HepG2 (cell line): ENCODE results near the gene C10orf143. TPM values are rescaled to one million over a fixed set of nuclear protein-coding genes. Genes with fewer than 3 reads are reported as not detected.

Experiments
- ATAC-seq: fragments of 200-7000 bp; cut with Tn5 transposase; 3 replicates; pipeline ENCODE4 v1.9.1; 2020; ENCODE audit warnings: mild to moderate bottlenecking, moderate library complexity
- BruUV-seq: library from RNA; stranded (reverse); fragments of 400-500 nt; replicated peaks from 2 replicates; lab custom pipeline; 2021; lab: Mats Ljungman, UMichigan
- CTCF ChIA-PET: fragments of 300-600 bp; formaldehyde crosslinking; extraction: SDS; loops from one replicate; lab custom pipeline; 2021; ENCODE audit warnings: low total read pairs, inconsistent platforms, low intra/inter-chr PET ratio; lab: Yijun Ruan, JAX
- POLR2A ChIA-PET: fragments of 350-600 bp; sonication (Branson Sonifier 250); formaldehyde crosslinking; loops from one replicate; lab custom pipeline; 2020; ENCODE audit warnings: antibody characterized with exemption, inconsistent platforms; lab: Yijun Ruan, JAX
- DNase-seq: peaks from one replicate; pipeline ENCODE4 v3.0.0-alpha.2; 2015; ENCODE audit warnings: low spot score
- FAIRE-seq: peaks from 3 replicates; lab custom pipeline; 2011; peaks lifted over from hg19 to GRCh38; lab: Jason Lieb, UNC
- H2AFZ ChIP-seq: one replicate; pipeline ENCODE4 v1.6.1; 2011; ENCODE audit warnings: low read length, inconsistent platforms
- H3K27ac ChIP-seq: fragments of 300-600 bp; 3 replicates; pipeline ENCODE4 v1.8.0; 2011; ENCODE audit warnings: mixed run types, mild to moderate bottlenecking, mixed read lengths, low read length, inconsistent platforms; ENCODE audit not compliant: insufficient read depth; ENCODE audit errors: extremely low read length
- H3K27me3 ChIP-seq, 2 experiments: fragments of 200-600 bp in 1 of 2; 2 replicates in 1 of 2; 3 replicates in 1 of 2; pipeline versions ENCODE4 v1.6.0 to v1.8.0; 2011; ENCODE audit warnings: low read length in 2 of 2, mild to moderate bottlenecking in 2 of 2, moderate library complexity in 2 of 2, inconsistent platforms in 1 of 2; ENCODE audit not compliant: insufficient read depth in 2 of 2, control insufficient read depth in 1 of 2
- H3K36me3 ChIP-seq, 2 experiments: fragments of 200-600 bp in 1 of 2; replicated peaks in 1 of 2; 2 replicates in 1 of 2; 3 replicates in 1 of 2; pipeline versions ENCODE4 v1.5.1 to v1.8.0; 2011; ENCODE audit warnings: low read length in 2 of 2, inconsistent platforms in 1 of 2; ENCODE audit not compliant: insufficient read depth in 2 of 2, control insufficient read depth in 1 of 2
- H3K4me1 ChIP-seq: 2 replicates; pipeline ENCODE4 v1.5.1; 2012; ENCODE audit warnings: low read length, inconsistent platforms; ENCODE audit not compliant: insufficient read depth
- H3K4me2 ChIP-seq: 2 replicates; pipeline ENCODE4 v1.6.0; 2011; ENCODE audit warnings: low read depth, low read length, inconsistent platforms
- H3K4me3 ChIP-seq, 3 experiments: fragments of 200-600 bp in 1 of 3; sonication (generic), shearing (Covaris generic) in 1 of 3; replicated peaks in 1 of 3; 2 replicates each; pipeline ENCODE4 v1.5.1; 2011 to 2016; ENCODE audit warnings: low read length in 3 of 3, inconsistent platforms in 2 of 3, low read depth in 2 of 3, mild to moderate bottlenecking in 2 of 3, control low read depth in 1 of 3, mixed read lengths in 1 of 3; ENCODE audit not compliant: insufficient read depth in 1 of 3
- H3K79me2 ChIP-seq: one replicate; pipeline ENCODE4 v1.6.1; 2011; ENCODE audit warnings: low read length, inconsistent platforms; ENCODE audit not compliant: insufficient read depth
- H3K9ac ChIP-seq: 2 replicates; pipeline ENCODE4 v1.6.0; 2011; ENCODE audit warnings: mild to moderate bottlenecking, low read depth, low read length, inconsistent platforms; ENCODE audit not compliant: insufficient read depth
- H3K9me3 ChIP-seq: 2 replicates; pipeline ENCODE4 v1.5.1; 2012; ENCODE audit warnings: mild to moderate bottlenecking, low read length
- H4K20me1 ChIP-seq: 2 replicates; pipeline ENCODE4 v1.6.0; 2011; ENCODE audit warnings: inconsistent platforms, mild to moderate bottlenecking, low read length, moderate library complexity; ENCODE audit not compliant: insufficient read depth
- AKAP8 ChIP-seq: sonication (generic); formaldehyde crosslinking; IDR thresholded peaks from 2 replicates; pipeline ENCODE4 v1.5.1; 2020; ENCODE audit warnings: mild to moderate bottlenecking, missing genetic modification reagents
- BCL3 ChIP-seq: sonication (generic); formaldehyde crosslinking; IDR thresholded peaks from 2 replicates; pipeline ENCODE4 v1.5.1; 2020; ENCODE audit warnings: mild to moderate bottlenecking, missing genetic modification reagents, moderate library complexity
- MBD4 ChIP-seq: IDR thresholded peaks from 2 replicates; pipeline ENCODE4 v1.6.1; 2012; ENCODE audit warnings: low read length, inconsistent platforms, borderline replicate concordance
- SETDB1 ChIP-seq: sonication (generic); formaldehyde crosslinking; IDR thresholded peaks from 2 replicates; pipeline ENCODE4 v1.5.1; 2020; ENCODE audit warnings: missing genetic modification reagents, mild to moderate bottlenecking, borderline replicate concordance
- TEF ChIP-seq: sonication (generic); formaldehyde crosslinking; IDR thresholded peaks from 2 replicates; pipeline ENCODE4 v1.5.0; 2020; ENCODE audit warnings: missing genetic modification reagents
- XRCC5 ChIP-seq: fragments of 200-400 bp; formaldehyde crosslinking; optimal IDR thresholded peaks from 2 replicates; pipeline ENCODE3; 2017; ENCODE audit warnings: mild to moderate bottlenecking, low read length
- ZNF501 ChIP-seq: sonication (generic); formaldehyde crosslinking; IDR thresholded peaks from 2 replicates; pipeline ENCODE4 v1.5.1; 2020; ENCODE audit warnings: mild to moderate bottlenecking, moderate library complexity, missing genetic modification reagents
- ZNF572 ChIP-seq: sonication (generic); formaldehyde crosslinking; IDR thresholded peaks from 2 replicates; pipeline ENCODE4 v1.5.1; 2020; ENCODE audit warnings: mild to moderate bottlenecking, missing genetic modification reagents
- WGBS: methylation state at CpG from one replicate; pipeline ENCODE4 v1.1.6; 2017; ENCODE audit warnings: low lambda C conversion rate; 5-methylcytosine and 5-hydroxymethylcytosine counted together
- in situ Hi-C: cut with HindIII; loops from 2 replicates; pipeline ENCODE4 v1.10.0; 2017; ENCODE audit warnings: low pct_unique_long_range_greater_than_20kb; ENCODE audit not compliant: extremely low pct_ligation_motif_present
- intact Hi-C: fragments of 100-400 bp; cut with micrococcal nuclease; formaldehyde crosslinking; loops from one replicate; pipeline ENCODE4 v1.10.0; 2022; ENCODE audit not compliant: unreplicated experiment
- polyA plus RNA-seq, 8 experiments: library from polyadenylated mRNA; depleted of rRNA in 3 of 8; stranded (reverse) in 7 of 8; unstranded in 1 of 8; fragments of >200 nt; fragmentation: Illumina TruSeq in 4 of 8; extraction: Trizol in 4 of 8; gene quantifications; 2 replicates each; pipeline versions ENCODE4 v1.2.1 to v1.2.3, GENCODE V29; 2011 to 2016; ENCODE audit warnings: low read depth in 4 of 8, missing spikeins in 1 of 8, mixed read lengths in 1 of 8; ENCODE audit not compliant: insufficient read depth in 1 of 8
- total RNA-seq, 5 experiments: library from RNA; depleted of rRNA; stranded (reverse); fragments of >200 nt; fragmentation: Illumina TruSeq; extraction: Trizol; gene quantifications; 2 replicates each; pipeline ENCODE4 v1.2.3, GENCODE V29; 2016; ENCODE audit warnings: low read depth in 1 of 5
- TF ChIP-seq, protein P1 (sequence below): sonication (generic); formaldehyde crosslinking; IDR thresholded peaks from 2 replicates; pipeline ENCODE4 v1.4.0; 2020; ENCODE audit warnings: missing genetic modification reagents
- TF ChIP-seq, protein P2 (sequence below): sonication (generic); formaldehyde crosslinking; IDR thresholded peaks from 2 replicates; pipeline ENCODE4 v1.4.0; 2020; ENCODE audit warnings: mild to moderate bottlenecking, missing genetic modification reagents
- TF ChIP-seq, protein P3 (sequence below): sonication (generic); formaldehyde crosslinking; IDR thresholded peaks from 2 replicates; pipeline ENCODE4 v1.5.0; 2020; ENCODE audit warnings: mild to moderate bottlenecking, missing genetic modification reagents
- TF ChIP-seq, protein P4 (sequence below): sonication (generic); formaldehyde crosslinking; IDR thresholded peaks from 2 replicates; pipeline ENCODE4 v1.5.1; 2020; ENCODE audit warnings: mild to moderate bottlenecking, moderate library complexity, missing genetic modification reagents
- TF ChIP-seq, protein P5 (sequence below): fragments of 450-650 bp; IDR thresholded peaks from 2 replicates; pipeline ENCODE4 v1.6.1; 2017

Gene C10orf143
- total and polyA plus RNA-seq, 2 of the 13 experiments (the other 11 are each of a cell fraction or from before 2014, with no cell fraction given) = 0.21 to 0.91 TPM

GRCh38 chr10:130135676-130136225 lies 25.1 kb upstream of the C10orf143 start:
- DNase-seq (no peak), ATAC-seq (peak; percentile 36), FAIRE-seq (no peak)
- Histone ChIP-seq H3K4me3 (peak overlapping the region; percentile 66 to 90 (median 74)), H4K20me1 (peaks cover 27% of the 10 kb centered on the region), H3K36me3 (no peaks in the 10 kb centered on the region), H3K9me3 (no peaks in the 10 kb centered on the region), H2AFZ (no peak overlapping the region), H3K27me3 (peaks cover 0 to 14% of the 10 kb centered on the region in 2 experiments; a peak in 2 of 5 replicates), H3K4me2 (peak overlapping the region; percentile 88), H3K9ac (peak overlapping the region; percentile 88), H3K4me1 (peaks cover 48% of the 10 kb centered on the region), H3K79me2 (peaks cover 42% of the 10 kb centered on the region), H3K27ac (peak overlapping the region; percentile 81)
- TSS peak; percentile 55 for BruUV-seq
- no CpG with 5 or more reads among the region's 17 CpGs for WGBS
- intact Hi-C loops = loop anchor here (1.0 kb wide), 1 partner anchor 25 kb away; the partner anchor contains the start of gene C10orf143
- ChIA-PET POLR2A (interaction anchor here (1.0 to 5.9 kb wide), 3 partner anchors 8 to 26 kb away, joined by 3 to 221 read pairs (median 4); partner anchors contain the start of gene C10orf143), CTCF (no interaction called here)
- in situ Hi-C loops = no loop called here
- peak; percentile 90; the same call in 1 of the 2 replicates for TF ChIP-seq ZNF501 (CRISPR knock-in tag)
- 0 out of 2 replicates have a peak, but pooled peaks have one; percentile 45 for TF ChIP-seq SETDB1
- no peak for TF ChIP-seq TEF (CRISPR knock-in tag)
- TF ChIP-seq, protein P1, sequence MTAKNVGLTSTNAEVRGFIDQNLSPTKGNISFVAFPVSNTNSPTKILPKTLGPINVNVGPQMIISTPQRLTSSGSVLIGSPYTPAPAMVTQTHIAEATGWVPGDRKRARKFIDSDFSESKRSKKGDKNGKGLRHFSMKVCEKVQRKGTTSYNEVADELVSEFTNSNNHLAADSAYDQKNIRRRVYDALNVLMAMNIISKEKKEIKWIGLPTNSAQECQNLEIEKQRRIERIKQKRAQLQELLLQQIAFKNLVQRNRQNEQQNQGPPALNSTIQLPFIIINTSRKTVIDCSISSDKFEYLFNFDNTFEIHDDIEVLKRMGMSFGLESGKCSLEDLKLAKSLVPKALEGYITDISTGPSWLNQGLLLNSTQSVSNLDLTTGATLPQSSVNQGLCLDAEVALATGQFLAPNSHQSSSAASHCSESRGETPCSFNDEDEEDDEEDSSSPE (CRISPR knock-in tag) = no peak
- no peak for TF ChIP-seq AKAP8 (CRISPR knock-in tag)
- TF ChIP-seq, protein P2, sequence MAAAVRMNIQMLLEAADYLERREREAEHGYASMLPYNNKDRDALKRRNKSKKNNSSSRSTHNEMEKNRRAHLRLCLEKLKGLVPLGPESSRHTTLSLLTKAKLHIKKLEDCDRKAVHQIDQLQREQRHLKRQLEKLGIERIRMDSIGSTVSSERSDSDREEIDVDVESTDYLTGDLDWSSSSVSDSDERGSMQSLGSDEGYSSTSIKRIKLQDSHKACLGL (CRISPR knock-in tag) = 0 out of 2 replicates have a peak, but pooled peaks have one; percentile 2
- TF ChIP-seq XRCC5 = no peak
- TF ChIP-seq ZNF572 (CRISPR knock-in tag) = peak; percentile 29; the same call in 1 of the 2 replicates
- TF ChIP-seq MBD4 = no peak
- TF ChIP-seq BCL3 (CRISPR knock-in tag) = no peak
- TF ChIP-seq, protein P3, sequence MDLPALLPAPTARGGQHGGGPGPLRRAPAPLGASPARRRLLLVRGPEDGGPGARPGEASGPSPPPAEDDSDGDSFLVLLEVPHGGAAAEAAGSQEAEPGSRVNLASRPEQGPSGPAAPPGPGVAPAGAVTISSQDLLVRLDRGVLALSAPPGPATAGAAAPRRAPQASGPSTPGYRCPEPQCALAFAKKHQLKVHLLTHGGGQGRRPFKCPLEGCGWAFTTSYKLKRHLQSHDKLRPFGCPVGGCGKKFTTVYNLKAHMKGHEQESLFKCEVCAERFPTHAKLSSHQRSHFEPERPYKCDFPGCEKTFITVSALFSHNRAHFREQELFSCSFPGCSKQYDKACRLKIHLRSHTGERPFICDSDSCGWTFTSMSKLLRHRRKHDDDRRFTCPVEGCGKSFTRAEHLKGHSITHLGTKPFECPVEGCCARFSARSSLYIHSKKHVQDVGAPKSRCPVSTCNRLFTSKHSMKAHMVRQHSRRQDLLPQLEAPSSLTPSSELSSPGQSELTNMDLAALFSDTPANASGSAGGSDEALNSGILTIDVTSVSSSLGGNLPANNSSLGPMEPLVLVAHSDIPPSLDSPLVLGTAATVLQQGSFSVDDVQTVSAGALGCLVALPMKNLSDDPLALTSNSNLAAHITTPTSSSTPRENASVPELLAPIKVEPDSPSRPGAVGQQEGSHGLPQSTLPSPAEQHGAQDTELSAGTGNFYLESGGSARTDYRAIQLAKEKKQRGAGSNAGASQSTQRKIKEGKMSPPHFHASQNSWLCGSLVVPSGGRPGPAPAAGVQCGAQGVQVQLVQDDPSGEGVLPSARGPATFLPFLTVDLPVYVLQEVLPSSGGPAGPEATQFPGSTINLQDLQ = no peak
- TF ChIP-seq, protein P4, sequence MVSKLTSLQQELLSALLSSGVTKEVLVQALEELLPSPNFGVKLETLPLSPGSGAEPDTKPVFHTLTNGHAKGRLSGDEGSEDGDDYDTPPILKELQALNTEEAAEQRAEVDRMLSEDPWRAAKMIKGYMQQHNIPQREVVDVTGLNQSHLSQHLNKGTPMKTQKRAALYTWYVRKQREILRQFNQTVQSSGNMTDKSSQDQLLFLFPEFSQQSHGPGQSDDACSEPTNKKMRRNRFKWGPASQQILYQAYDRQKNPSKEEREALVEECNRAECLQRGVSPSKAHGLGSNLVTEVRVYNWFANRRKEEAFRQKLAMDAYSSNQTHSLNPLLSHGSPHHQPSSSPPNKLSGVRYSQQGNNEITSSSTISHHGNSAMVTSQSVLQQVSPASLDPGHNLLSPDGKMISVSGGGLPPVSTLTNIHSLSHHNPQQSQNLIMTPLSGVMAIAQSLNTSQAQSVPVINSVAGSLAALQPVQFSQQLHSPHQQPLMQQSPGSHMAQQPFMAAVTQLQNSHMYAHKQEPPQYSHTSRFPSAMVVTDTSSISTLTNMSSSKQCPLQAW (CRISPR knock-in tag) = peak; percentile 54; the same call in 1 of the 2 replicates
- TF ChIP-seq, protein P5, sequence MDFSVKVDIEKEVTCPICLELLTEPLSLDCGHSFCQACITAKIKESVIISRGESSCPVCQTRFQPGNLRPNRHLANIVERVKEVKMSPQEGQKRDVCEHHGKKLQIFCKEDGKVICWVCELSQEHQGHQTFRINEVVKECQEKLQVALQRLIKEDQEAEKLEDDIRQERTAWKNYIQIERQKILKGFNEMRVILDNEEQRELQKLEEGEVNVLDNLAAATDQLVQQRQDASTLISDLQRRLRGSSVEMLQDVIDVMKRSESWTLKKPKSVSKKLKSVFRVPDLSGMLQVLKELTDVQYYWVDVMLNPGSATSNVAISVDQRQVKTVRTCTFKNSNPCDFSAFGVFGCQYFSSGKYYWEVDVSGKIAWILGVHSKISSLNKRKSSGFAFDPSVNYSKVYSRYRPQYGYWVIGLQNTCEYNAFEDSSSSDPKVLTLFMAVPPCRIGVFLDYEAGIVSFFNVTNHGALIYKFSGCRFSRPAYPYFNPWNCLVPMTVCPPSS = no peak
